Left renal pelvis (tissue), 4 donors: Measurements from ENCODE around the gene TYW1B. TPM values are rescaled to one million over a fixed set of nuclear protein-coding genes. Genes with fewer than 3 reads are reported as not detected.
"Not testable (repeated sequence)": the region's sequence is repeated elsewhere in the genome, so short reads cannot be mapped to it uniquely, and the experiment has no call there.

Source experiments
- DNase-seq, 4 donors: peaks; one replicate each; pipeline ENCODE4 v3.0.0-alpha.2; 2013; ENCODE audit warnings: low read depth in 4 of 4, low spot score in 3 of 4
- polyA plus RNA-seq, 4 donors: library from polyadenylated mRNA; unstranded; fragments of 120-200 nt; gene quantifications; one replicate each; pipeline ENCODE4 v1.2.1, GENCODE V29; 2013; ENCODE audit not compliant: insufficient read length in 4 of 4

TYW1B gene
- polyA plus RNA-seq, 4 donors: 3.2 to 9.3 (median 3.3) TPM

GRCh38 chr7:72583620-72584361, 244.2 kb downstream of the TYW1B start:
- DNase-seq: not testable (repeated sequence)

GRCh38 chr7:72580142-72580770, 247.7 kb downstream of the TYW1B start:
- peak in 1 of 4 donors; percentile 1 for DNase-seq

DNA sequence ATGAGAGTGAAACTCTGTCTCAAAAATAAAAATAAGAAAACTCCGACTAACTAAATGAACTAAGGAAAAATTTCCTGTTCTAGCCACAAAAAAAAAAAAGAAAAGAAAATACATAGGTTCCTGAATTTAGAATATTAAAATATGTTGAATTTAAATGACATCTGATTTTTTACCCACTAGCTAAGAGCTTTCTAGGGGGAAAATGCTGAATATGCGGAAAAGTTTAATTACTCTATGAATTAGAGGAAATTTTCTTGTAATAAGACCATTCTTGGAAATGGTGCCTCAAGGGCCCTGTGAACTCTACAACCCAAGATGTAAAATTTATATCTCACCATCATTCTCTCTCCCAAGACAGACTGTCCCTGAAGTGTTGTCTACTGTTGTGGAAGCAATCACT, 250.9 kb downstream of the TYW1B start:
- DNase-seq: no peak

GRCh38 chr7:72561988-72562387, 266.0 kb downstream of the TYW1B start:
- DNase-seq: not testable (repeated sequence)

DNA sequence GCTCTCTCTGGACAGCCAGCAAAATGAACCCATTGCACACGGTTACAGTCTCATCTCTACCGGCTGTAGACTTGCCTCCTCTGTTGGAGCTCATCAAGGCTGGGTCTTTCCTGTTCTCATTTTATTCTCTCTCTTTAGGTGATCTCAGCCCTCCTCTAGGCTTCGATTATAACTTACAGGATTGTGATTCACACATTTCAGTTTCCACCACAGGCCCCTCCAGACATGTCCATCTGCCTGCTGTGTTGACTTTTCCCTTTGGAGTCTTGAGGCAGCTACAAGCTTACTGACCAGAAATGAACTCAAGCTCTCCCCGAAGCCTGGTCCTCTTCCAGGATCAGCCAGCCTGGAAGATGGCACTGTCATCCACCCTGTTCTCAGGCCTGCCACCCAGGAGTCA, 268.5 kb downstream of the TYW1B start:
- not testable (repeated sequence) for DNase-seq

GRCh38 chr7:72556733-72557132, 271.3 kb downstream of the TYW1B start:
- not testable (repeated sequence) for DNase-seq

- DNase-seq: not testable (repeated sequence)
Measured at GRCh38 chr7:72555238-72555637, 272.8 kb downstream of the TYW1B start.

DNA sequence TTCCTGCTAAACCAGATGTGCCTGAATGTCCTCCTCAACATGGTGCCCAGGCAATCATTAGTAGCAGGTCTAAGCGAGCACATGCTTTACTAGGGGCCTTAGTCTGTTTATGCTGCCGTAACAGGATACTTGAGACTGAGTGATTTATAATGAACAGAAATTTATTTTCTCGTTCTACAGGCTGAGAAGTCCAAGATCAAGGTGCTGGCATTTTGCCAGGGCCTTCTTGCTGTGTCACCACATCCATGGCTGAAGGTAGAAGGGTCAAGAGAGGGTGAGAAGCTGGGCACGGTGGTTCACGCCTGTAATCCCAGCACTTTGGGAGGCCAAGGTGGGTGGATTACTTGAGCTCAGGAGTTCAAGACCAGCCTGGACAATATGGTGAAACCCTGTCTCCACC, 273.6 kb downstream of the TYW1B start:
- not testable (repeated sequence) for DNase-seq

DNA sequence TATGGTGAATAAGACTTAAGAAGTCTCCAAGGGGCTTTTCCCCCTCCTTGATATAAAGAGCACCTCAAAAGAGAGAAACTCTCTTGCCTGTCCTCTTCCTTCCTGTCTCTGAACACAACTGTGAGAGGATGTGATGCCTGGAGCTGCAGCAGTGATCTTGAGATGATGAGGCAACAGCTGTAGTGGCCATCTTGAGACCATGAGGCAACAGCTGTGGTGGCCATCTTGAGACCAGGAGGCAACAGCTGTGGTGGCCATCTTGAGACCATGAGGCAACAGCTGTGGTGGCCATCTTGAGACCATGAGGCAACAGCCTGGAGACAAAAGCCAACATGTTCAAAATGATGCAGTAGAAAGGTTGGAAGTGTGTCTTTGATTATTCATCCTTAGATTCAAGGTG, 277.5 kb downstream of the TYW1B start:
- not testable (repeated sequence) for DNase-seq

DNA sequence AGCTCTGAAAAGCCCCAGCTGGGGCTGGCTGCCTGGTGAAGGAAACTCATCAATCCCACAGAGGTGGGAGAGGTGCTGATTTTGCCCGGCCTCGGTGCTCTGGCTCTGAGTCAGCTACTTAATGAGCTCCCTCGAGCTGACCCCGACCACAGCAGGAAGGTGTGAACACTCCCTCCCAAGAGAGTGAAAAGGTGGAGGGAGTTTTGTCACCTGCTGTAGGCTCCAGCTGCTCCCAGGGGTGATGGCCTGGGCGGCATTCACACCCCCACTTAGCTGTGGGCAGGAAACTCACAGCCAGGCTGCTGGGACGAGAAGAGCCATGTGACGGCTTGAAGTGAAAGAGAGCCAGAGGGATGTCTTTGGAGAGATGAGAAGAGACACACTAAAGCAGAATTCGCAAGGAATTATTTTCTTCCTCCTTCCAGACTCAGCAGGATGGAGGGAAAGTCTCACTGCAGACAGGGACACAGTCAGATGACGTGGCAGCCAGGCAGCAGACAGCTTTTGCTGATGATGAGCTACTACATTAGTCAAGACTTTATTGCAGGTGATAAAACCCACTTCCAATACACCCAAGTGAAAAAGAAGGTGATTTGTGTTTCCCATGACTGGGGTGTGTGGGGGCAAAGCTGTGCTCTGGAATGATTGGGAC, 281.3 kb downstream of the TYW1B start:
- not testable (repeated sequence) for DNase-seq

- DNase-seq: not testable (repeated sequence)
Measured at GRCh38 chr7:72544531-72544930, 283.5 kb downstream of the TYW1B start.

GRCh38 chr7:72540923-72541322, 287.1 kb downstream of the TYW1B start:
- DNase-seq: no peak

DNA sequence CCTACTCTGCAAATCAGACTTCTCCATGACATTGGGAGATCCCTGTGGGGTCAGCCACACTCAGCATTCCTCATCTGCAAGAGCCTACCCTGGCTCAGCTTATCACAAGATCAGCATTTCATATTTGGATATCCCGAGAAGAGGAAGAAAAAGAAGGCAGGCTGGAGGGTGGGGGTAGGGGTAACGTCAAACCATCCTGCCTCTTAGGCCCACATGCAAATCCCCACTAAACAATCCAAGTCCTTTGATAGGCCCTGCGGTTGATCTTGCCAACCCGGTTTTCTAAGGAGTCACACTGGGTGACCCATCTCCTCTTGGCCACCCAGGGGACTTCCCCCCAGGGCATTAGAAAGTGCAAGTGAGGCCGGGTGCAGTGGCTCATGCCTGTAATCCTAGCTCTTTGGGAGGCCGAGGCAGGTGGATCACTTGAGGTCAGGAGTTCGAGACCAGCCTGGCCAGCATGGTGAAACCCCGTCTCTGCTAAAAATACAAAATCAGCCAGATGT, 287.8 kb downstream of the TYW1B start:
- no peak for DNase-seq

DNA sequence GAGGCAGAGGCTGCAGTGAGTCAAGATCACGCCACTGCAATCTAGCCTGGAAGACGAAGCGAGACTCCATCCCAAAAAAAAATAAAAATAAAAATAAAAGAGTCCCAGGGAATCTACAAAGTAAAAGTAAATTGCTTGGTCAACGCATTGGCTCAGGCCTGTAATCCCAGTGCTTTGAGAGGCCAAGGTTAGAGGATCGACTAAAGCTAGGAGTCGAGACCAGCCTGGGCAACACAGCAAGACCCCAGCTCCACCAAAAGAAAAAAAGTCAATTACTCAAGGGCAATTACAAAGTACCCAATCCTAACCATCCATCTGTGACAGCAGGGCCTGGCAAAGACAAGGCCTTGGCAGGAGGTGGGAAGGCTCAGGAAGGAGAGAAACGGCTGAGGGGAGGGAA, 288.3 kb downstream of the TYW1B start:
- no peak for DNase-seq

DNA sequence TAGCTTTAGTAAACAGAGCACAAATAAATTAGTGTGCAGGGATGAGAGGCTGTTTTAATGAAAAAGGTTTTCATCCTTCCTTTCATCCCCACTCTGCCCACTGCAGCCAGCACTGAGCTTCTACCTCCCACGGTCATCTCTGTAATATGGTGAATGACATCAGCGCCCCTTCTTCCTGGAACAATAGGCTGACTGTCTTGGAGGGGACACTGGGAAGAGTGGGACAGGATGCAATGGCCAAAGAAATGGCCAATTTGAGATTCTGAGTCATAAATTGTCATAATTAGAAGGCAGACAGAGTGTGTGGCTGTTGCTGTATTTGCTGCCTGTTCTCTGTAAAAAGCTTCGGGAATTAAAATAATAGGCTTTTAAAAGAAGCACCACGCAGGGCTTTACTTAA, 289.1 kb downstream of the TYW1B start:
- DNase-seq: no peak

DNA sequence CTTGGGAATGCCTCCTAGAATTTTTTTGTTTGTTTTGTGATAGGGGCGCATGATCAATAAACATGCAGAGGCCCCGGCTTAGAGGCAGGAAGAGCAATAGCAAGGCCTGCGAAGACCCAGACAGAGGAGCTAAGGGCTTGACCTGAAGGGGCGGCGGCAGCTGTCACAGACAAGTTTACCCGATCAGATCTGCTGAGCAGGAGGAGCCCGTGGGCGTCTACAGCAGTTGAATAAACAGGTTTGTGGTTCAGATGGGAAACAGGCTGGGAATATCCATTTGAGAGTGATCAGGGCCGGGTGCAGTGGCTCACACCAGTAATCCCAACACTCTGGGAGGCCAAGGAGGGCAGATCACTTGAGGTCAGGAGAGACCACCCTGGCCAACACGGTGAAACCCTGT, 289.9 kb downstream of the TYW1B start:
- DNase-seq: no peak

DNA sequence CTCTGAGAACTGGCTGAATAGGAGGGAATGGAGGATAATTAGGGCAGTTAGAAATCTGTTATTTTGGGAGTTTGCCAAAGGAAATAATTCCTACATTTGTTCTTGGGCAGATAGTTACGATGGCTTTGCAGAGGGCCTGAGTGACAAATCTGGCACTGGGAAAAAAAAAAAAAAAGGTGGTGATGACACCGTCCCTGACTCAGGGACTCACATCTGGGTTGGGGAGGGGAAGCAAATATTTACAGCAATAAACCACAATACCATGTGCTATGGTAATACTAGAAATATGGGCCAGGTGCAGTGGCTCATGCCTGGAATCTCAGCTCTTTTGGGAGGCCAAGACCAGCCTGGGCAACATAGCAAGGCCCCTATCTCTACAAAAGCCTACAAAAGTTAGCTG, 292.0 kb downstream of the TYW1B start:
- DNase-seq: not testable (repeated sequence)

DNA sequence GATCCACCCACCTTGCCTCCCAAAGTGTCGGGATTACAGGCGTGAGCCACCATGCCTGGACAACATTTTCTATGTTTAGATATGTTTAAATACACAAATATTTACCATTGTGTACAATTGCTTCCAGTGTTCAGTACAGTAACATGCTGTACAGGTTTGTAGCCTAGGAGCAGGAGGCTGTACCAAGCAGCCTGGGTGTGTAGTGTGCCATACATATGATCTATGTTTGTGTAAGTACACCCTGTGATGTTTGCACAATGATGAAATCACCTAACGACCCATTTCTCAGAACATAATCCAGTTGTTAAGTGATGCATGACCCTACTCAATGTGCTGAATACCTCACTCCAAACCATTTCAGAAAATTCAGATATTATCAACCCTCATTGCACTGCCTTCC, 297.0 kb downstream of the TYW1B start:
- DNase-seq: not testable (repeated sequence)
